Measurements from ENCODE around the gene ZNF491.

DNA sequence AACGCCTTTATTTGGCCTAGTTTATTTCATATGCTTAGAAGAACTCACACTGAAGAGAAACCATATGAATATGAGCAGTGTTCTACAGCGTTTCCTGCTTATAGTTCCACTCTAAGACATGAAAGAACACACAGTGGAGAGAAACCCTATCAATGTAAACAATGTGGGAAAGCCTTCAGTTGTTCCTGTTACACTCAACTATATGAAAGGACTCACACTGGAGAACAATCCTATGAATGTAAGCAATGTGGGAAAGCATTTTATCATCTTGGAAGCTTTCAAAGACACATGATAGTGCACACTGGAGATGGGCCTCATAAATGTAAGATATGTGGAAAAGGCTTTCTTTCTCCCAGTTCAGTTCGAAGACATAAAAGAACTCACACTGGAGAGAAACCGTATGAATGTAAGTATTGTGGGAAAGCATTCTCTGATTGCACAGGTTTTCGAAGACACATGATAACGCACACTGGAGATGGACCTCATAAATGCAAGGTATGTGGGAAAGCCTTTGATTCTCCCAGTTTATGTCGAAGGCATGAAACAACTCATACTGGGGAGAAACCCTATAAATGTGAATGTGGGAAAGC is 17.8 kb upstream of the ZNF491 start:
- TF ChIP-seq, protein P1, sequence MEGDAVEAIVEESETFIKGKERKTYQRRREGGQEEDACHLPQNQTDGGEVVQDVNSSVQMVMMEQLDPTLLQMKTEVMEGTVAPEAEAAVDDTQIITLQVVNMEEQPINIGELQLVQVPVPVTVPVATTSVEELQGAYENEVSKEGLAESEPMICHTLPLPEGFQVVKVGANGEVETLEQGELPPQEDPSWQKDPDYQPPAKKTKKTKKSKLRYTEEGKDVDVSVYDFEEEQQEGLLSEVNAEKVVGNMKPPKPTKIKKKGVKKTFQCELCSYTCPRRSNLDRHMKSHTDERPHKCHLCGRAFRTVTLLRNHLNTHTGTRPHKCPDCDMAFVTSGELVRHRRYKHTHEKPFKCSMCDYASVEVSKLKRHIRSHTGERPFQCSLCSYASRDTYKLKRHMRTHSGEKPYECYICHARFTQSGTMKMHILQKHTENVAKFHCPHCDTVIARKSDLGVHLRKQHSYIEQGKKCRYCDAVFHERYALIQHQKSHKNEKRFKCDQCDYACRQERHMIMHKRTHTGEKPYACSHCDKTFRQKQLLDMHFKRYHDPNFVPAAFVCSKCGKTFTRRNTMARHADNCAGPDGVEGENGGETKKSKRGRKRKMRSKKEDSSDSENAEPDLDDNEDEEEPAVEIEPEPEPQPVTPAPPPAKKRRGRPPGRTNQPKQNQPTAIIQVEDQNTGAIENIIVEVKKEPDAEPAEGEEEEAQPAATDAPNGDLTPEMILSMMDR (IDR thresholded peaks at IDR 0.05), result no peak
- TF ChIP-seq POLR2AphosphoS5 (IDR thresholded peaks at IDR 0.05), result no peak
- no peak for TF ChIP-seq POLR2A (IDR thresholded peaks at IDR 0.05)

All from sigmoid colon (tissue), 4 donors.